SK-N-MC (cell line): ENCODE measurements around the gene FAM131C.

Experiments used
- EZH2 ChIP-seq: fragments of 200-600 bp; sonication (generic); IDR thresholded peaks from one replicate; pipeline ENCODE4 v1.6.1; 2017; ENCODE audit warnings: antibody characterized with exemption
- POLR2AphosphoS5 ChIP-seq: IDR thresholded peaks from 2 replicates; pipeline ENCODE4 v1.6.1; 2012; ENCODE audit warnings: mild to moderate bottlenecking, low read depth, low read length, borderline replicate concordance

- TF ChIP-seq POLR2AphosphoS5 (no peak), EZH2 (no peak)
Observed at GRCh38 chr1:16050328-16050727, 23.1 kb downstream of the FAM131C start.
